Glomerular endothelial cell (primary cell): Measurements from ENCODE around the gene DCBLD2. TPM values are rescaled to one million over a fixed set of nuclear protein-coding genes. Genes with fewer than 3 reads are reported as not detected.
"Not testable (repeated sequence)": the region's sequence is repeated elsewhere in the genome, so short reads cannot be mapped to it uniquely, and the experiment has no call there.

Experiments used
- DNase-seq: peaks from one replicate; pipeline ENCODE4 v3.0.0-alpha.2; 2011; ENCODE audit warnings: low read depth, low spot score; ENCODE audit errors: extremely low read depth
- total RNA-seq: library from RNA; depleted of rRNA; stranded (reverse); fragments of >200 nt; gene quantifications from 2 replicates; pipeline ENCODE4 v1.2.3, GENCODE V29; 2015

DCBLD2 gene
- total RNA-seq, 1 donor from 2014 or later: 175 TPM

- DNase-seq: no peak
Observed at GRCh38 chr3:98892263-98892662, 9.2 kb downstream of the DCBLD2 start.

GRCh38 chr3:98890965-98891910 is 10.3 kb downstream of the DCBLD2 start:
- no peak for DNase-seq

GRCh38 chr3:98890181-98890835 is 11.2 kb downstream of the DCBLD2 start:
- no peak for DNase-seq

- DNase-seq: no peak
Observed at GRCh38 chr3:98887684-98888083, 13.8 kb downstream of the DCBLD2 start.

DNA sequence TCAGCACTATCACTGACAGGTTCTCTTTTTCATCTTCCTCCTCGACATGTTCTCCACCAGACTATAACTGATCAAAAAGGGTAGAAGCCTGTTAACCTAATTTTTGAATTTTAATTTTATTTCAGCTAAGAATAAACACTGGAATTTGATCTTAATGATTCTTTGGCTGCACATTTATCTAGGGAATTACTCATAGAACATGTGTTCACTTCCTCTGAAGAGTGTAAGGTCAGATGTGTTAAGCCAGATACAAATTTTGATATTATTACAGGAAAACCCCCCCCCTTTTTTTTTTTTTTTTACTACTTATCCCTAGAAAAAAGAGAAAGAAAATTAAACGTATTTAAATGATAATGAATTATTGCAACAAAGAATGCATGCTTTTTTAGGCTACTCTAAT is 15.0 kb downstream of the DCBLD2 start:
- no peak for DNase-seq

DNA sequence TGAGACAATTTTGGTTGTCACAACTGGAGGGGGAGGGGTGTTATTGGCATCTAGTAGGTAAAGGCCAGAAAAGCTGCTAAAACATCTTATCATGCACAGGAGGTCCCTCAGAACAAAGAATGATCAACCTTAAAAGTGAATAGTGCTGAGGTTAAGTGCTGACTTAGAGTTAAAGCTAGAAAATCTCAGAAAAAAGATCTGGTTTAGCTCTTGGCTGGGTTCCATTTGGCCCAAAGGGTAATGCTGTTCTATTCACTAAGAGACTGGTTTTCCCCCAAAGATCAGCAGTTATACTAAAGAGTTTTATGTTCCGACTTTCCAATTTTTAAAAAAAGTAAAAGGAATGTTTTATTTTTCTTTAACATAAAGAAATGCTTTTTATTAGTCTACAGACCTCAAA is 15.6 kb downstream of the DCBLD2 start:
- DNase-seq: no peak

DNA sequence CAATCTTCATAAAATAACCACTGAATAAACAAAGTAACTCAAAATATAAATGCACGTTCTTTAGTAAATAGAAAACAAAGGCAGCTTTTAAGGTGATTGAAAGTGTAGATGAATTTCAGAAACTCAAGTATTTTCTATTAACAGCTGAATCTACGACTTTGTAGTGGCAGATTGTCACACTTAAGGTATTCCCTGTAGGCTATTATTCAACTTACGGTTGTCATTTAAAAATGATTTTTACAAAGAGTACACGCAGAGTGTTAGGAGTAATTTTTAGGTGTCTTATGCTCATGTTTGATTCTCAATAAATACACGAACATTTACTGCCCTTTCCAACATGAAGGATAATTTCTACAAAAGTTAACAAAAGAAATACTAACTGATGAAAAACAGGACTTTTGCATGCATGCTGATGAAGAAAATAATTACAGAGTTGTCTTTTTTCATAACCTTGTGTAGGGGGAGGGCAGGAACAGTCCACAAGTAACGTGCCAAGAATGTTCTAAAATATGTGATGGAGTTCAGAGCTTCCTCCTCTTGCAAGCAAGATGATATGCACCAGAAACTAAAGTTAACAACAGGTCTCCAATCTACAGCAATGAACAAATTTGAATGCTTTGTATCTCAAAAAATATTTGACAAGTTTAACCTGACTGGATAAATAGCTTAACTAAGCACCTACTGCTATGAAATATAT is 16.7 kb downstream of the DCBLD2 start:
- no peak for DNase-seq

DNA sequence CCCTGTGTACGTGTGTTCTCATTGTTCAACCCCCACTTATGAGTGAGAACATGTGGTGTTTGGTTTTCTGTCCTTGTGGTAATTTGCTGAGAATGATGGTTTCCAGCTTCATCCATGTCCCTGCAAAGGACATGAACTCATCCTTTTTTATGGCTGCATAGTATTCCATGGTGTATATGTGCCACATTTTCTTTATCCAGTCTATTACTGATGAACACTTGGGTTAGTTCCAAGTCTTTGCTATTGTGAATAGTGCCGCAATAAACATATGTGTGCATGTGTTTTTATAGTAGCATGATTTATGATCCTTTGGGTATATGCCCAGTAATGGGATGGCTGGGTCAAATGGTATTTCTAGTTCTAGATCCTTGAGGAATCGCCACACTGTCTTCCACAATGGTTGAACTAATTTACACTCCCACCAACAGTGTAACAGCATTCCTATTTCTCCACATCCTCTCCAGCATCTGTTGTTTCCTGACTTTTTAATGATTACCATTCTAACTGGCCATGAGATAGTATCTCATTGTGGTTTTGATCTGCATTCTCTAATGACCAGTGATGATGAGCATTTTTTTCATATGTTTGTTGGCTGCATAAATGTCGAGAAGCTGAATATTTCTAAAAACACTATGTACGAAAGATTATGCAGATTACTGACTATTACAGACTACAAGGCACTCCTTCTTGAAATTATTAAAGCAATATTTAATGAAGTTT is 18.7 kb downstream of the DCBLD2 start:
- not testable (repeated sequence) for DNase-seq

DNA sequence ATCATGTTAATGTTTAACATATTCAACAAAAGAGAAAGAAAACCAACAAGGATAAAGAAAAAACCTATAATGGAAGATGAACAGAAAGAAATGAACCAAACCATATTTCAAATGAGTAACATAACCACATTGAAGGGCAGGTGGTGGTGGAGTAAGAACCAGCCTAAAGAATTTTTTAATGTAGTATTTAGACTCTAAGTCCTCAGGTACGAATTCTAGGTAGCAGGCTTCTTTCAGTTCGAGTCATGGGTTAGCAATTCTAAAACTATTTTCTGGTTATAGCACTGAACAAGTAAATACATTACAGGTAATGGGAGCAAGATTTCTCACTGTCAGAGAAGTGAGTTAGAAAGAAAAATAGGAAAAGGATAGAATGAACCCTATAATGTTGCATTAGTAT is 24.4 kb downstream of the DCBLD2 start:
- DNase-seq: no peak

DNA sequence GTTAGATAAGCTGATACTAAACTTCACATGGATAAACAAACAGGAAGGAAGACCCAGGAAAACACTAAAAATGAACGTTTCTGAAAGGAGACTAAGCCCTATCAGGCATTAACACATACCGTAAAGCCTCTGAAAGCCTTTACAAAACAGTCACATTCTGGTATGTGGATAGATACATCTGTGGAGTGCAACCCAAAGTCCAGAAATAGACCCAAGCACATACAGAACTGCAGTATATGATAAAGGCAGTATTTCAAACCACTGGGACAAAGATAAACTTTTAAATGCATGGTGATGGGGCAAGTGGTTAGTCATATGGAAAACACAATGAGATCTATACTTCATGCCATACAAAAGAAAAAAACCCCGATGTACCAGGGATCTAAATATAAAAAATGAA is 26.0 kb downstream of the DCBLD2 start:
- no peak for DNase-seq

- no peak for DNase-seq
Observed at GRCh38 chr3:98874602-98875249, 26.8 kb downstream of the DCBLD2 start.

GRCh38 chr3:98869391-98869790 is 32.1 kb downstream of the DCBLD2 start:
- no peak for DNase-seq

DNA sequence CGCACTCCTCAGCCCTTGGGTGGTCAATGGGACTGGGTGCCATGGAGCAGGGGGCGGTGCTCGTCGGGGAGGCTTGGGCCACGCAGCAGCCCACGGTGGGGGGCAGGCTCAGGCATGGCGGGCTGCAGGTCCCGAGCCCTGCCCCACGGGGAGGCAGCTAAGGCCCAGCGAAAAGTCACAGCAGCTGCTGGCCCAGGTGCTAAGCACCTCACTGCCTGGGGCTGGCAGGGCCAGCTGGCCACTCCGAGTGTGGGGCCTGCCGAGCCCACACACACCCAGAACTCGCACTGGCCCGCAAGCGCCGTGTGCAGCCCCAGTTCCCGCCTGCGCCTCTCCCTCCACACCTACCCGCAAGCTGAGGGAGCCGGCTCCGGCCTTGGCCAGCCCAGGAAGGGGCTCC is 43.5 kb downstream of the DCBLD2 start:
- DNase-seq: not testable (repeated sequence)

DNA sequence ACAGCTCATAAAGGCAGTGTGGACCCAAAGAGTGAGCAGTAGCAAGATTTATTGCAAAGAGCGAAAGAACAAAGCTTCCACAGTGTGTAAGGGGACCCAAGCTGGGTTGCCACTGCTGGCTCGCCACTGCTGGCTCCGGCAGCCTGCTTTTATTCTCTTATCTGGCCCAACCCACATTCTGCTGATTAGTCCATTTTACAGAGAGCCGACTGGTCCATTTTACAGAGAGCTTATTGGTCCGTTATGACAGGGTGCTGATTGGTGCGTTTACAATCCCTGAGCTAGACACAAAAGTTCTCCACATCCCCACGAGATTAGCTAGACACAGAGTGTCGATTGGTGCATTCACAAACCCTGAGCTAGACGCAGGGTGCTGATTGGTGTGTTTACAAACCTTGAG is 44.2 kb downstream of the DCBLD2 start:
- not testable (repeated sequence) for DNase-seq

- DNase-seq: no peak
Observed at GRCh38 chr3:98856724-98857123, 44.8 kb downstream of the DCBLD2 start.

- DNase-seq: peak; percentile 47
Observed at GRCh38 chr3:98855806-98856400, 45.6 kb downstream of the DCBLD2 start.

DNA sequence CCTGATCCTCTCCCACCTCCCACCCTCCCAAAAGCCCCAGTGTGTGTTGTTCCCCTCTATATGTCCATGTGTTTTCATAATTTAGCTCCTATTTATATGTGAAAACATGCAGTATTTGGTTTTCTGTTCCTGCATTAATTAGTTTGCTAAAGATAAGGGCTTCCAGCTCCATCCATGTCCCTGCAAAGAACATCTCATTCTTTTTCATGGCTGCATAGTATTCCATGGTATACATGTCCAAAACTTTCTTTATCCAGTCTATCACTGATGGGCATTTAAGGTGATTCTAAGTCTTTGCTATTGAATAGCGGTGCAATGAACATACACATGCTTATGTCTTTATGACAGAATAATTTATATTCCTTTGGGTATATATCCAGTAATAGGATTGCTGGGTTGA is 53.4 kb downstream of the DCBLD2 start:
- no peak for DNase-seq

DNA sequence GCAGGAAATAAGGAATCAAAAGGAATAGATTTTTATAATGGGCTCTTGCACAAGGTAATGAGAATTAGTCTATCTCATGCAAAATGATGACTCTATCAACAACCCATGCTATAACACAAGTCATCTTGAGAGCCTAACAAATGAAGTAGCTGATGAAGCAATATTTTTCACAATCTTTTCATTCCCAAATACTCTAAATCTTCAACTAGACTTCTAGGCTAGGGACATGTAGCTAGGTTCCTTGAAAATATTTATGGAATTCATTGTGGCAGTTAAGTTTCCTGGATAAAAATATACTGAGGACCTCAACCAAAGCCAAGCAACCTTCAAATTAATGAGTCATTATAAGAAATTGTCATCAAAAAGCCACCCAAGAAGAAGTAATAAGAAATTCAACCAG is 55.4 kb downstream of the DCBLD2 start:
- DNase-seq: no peak

DNA sequence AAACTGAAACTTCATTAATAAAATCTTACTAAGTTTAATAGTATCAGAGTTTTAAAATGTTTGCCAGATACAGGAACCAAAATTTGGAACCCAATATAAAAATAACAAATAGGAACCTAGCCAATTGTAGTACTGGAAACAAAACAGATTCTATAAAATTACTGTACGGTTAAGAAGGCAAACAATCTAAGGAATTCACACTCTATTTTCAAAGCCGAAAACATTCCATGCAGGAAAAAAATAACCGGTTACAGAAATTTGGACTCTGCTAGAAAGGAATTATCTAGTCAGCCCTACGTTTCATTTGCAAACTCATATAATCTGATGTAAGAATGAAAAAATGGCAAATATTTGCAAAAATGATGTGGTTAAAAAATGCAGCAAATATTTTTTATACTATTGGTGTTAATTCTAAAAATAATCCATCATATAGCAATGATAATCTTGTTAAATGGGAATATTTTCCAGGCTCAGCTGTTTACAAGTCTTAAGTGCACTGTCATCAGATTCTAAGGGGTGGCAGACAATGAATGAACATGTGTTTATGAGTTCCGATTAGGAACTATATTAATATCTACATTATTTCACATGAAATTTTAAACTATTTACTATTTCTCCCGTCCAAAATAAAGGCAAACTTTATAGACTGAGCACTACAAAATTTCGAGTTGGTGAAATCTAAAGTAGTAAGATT is 58.1 kb downstream of the DCBLD2 start:
- no peak for DNase-seq
